Pancreas (tissue), 10 donors: ENCODE data around the gene TEX9. TPM values are rescaled to one million over a fixed set of nuclear protein-coding genes. Genes with fewer than 3 reads are reported as not detected.

Source experiments
- ATAC-seq, 4 donors: fragments of 200-7000 bp; cut with Tn5 transposase; one replicate each; pipeline versions ENCODE4 v1.8.0 to v1.9.1; 2020; ENCODE audit warnings: mild to moderate bottlenecking in 4 of 4, moderate library complexity in 4 of 4
- DNase-seq, 6 donors: peaks; one replicate each; pipeline ENCODE4 v3.0.0-alpha.2; 2020
- FAIRE-seq: peaks from 2 replicates; lab custom pipeline; 2012; peaks lifted over from hg19 to GRCh38; lab: Jason Lieb, UNC
- H3K27ac ChIP-seq, 4 donors: fragments of 200-600 bp; sonication (generic); 1 replicate in 3 of 4; 2 replicates in 1 of 4; pipeline versions ENCODE4 v1.5.0 to v1.8.0; 2020
- H3K27me3 ChIP-seq, 4 donors: fragments of 200-600 bp; one replicate each; pipeline ENCODE4 v1.8.0; 2021
- H3K36me3 ChIP-seq, 3 donors: fragments of 200-600 bp; sonication (generic) in 1 of 3; one replicate each; pipeline versions ENCODE4 v1.5.0 to v1.8.0; 2020 to 2021
- H3K4me1 ChIP-seq, 3 donors: fragments of 200-600 bp; one replicate each; pipeline ENCODE4 v1.8.0; 2021
- H3K4me3 ChIP-seq, 4 donors: fragments of 200-600 bp; sonication (generic) in 2 of 4; one replicate each; pipeline versions ENCODE4 v1.5.0 to v1.8.0; 2020 to 2021
- H3K9me3 ChIP-seq, 4 donors: fragments of 200-600 bp; one replicate each; pipeline ENCODE4 v1.8.0; 2021
- WGBS, 2 donors: extraction: QIAGEN DNeasy Blood & Tissue Kit; methylation state at CpG; one replicate each; pipeline ENCODE4 v1.1.7; 2013; 5-methylcytosine and 5-hydroxymethylcytosine counted together
- intact Hi-C, 3 donors: fragments of 100-400 bp; cut with DNase I; formaldehyde crosslinking; loops; one replicate each; pipeline versions ENCODE4 v1.11.1 to v1.14.2; 2022
- polyA plus RNA-seq, 2 donors: library from polyadenylated mRNA; stranded (reverse); fragments of 200-250 nt; gene quantifications; one replicate each; pipeline ENCODE4 v1.2.3, GENCODE V29; 2013
- total RNA-seq, 6 donors: library from RNA; stranded (reverse); fragmentation: NEBNext Ultra II Directional in 4 of 6; extraction: Animal tissue kit (Norgen Biotek cat#: 25700) in 4 of 6; gene quantifications; one replicate each; pipeline versions ENCODE4 v1.2.1 to v1.2.4, GENCODE V29; 2021 to 2023
- TF ChIP-seq, protein P1 (sequence below), 4 donors: fragments of 200-600 bp; sonication (generic) in 3 of 4; IDR thresholded peaks; one replicate each; pipeline versions ENCODE4 v1.5.0 to v1.8.0; 2021; ENCODE audit warnings: antibody characterized with exemption in 4 of 4
- donor health status: healthy with polysubstance abuse.
- donor health status: DM: no; HTN: no; CAD: no; lungs with moderate emphysema.
- donor health status: DM: no; HTN: no; CAD: no.
- donor health status: control.
- donor health status: control.
- donor health status: Bipolar disorder and iron deficiency.
- donor health status: DM: yes; HTN: yes; CAD: no.
- donor health status: DM: no; HTN: no; CAD: no.
- donor health status: DM: no; HTN: no; CAD: no.
- donor health status: DM: yes; HTN: yes; CAD: no.

The TEX9 gene
- total and polyA plus RNA-seq, 8 donors: 1.6 to 9.3 (median 4.7) TPM

DNA sequence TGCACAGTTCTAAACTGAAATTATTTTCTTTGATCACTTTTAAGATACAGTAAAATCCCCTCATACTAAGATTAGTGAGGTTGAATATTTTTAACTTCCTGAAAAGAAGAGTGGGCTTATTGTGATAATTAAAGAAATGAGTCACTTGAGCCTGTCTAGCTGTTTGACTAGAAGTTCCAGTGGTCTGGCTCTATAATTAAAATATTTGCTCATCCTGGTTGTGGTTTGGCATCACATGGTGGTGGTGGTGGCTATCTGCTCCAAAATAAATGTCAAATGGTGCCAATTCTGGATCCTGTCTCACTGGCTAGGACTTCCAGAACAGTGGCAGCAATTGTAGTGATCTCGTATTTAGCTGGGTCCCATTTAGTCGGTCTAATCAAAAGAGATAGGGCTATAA lies 8.6 kb upstream of the TEX9 start:
- TF ChIP-seq, protein P1, sequence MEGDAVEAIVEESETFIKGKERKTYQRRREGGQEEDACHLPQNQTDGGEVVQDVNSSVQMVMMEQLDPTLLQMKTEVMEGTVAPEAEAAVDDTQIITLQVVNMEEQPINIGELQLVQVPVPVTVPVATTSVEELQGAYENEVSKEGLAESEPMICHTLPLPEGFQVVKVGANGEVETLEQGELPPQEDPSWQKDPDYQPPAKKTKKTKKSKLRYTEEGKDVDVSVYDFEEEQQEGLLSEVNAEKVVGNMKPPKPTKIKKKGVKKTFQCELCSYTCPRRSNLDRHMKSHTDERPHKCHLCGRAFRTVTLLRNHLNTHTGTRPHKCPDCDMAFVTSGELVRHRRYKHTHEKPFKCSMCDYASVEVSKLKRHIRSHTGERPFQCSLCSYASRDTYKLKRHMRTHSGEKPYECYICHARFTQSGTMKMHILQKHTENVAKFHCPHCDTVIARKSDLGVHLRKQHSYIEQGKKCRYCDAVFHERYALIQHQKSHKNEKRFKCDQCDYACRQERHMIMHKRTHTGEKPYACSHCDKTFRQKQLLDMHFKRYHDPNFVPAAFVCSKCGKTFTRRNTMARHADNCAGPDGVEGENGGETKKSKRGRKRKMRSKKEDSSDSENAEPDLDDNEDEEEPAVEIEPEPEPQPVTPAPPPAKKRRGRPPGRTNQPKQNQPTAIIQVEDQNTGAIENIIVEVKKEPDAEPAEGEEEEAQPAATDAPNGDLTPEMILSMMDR (IDR thresholded peaks at IDR 0.05): no peak
- no peak overlapping the region for H3K4me3 ChIP-seq
- no peaks in the 10 kb centered on the region for H3K9me3 ChIP-seq
- H3K27ac ChIP-seq: no peak overlapping the region
- no peak for DNase-seq
- H3K27me3 ChIP-seq: no peaks in the 10 kb centered on the region
- ATAC-seq: no peak
- no peaks in the 10 kb centered on the region for H3K36me3 ChIP-seq
- FAIRE-seq: no peak
- 83 to 85% methylated on average over 2 of the region's 2 CpGs for whole genome bisulfite sequencing, 2 donors
- intact Hi-C loops: no loop called here
- H3K4me1 ChIP-seq: no peaks in the 10 kb centered on the region

GRCh38 chr15:56358604-56359003 lies 6.6 kb upstream of the TEX9 start:
- TF ChIP-seq, protein P1 (IDR thresholded peaks at IDR 0.05): no peak

GRCh38 chr15:56361987-56362386 lies 3.2 kb upstream of the TEX9 start:
- intact Hi-C loops: no loop called here
- ATAC-seq (no peak), DNase-seq (no peak), FAIRE-seq (no peak)
- H3K27ac ChIP-seq: no peak overlapping the region
- H3K4me3 ChIP-seq: no peak overlapping the region
- no peaks in the 10 kb centered on the region for H3K36me3 ChIP-seq
- H3K4me1 ChIP-seq: no peaks in the 10 kb centered on the region
- no peaks in the 10 kb centered on the region for H3K27me3 ChIP-seq
- 78 to 85% methylated on average over 1 of the region's 1 CpG for WGBS, 2 donors
- TF ChIP-seq, protein P1 (IDR thresholded peaks at IDR 0.05): no peak
- no peaks in the 10 kb centered on the region for H3K9me3 ChIP-seq

More at GRCh38 chr15:56358604-56359003, 6.6 kb upstream of the TEX9 start:
- DNase-seq (no peak), FAIRE-seq (no peak), ATAC-seq (no peak)
- Histone ChIP-seq H3K9me3 (no peaks in the 10 kb centered on the region), H3K36me3 (no peaks in the 10 kb centered on the region), H3K27me3 (no peaks in the 10 kb centered on the region), H3K27ac (no peak overlapping the region), H3K4me3 (no peak overlapping the region), H3K4me1 (no peaks in the 10 kb centered on the region)
- intact Hi-C loops: no loop called here
- WGBS, 2 donors: 70 to 72% methylated on average over 7 of the region's 7 CpGs

DNA sequence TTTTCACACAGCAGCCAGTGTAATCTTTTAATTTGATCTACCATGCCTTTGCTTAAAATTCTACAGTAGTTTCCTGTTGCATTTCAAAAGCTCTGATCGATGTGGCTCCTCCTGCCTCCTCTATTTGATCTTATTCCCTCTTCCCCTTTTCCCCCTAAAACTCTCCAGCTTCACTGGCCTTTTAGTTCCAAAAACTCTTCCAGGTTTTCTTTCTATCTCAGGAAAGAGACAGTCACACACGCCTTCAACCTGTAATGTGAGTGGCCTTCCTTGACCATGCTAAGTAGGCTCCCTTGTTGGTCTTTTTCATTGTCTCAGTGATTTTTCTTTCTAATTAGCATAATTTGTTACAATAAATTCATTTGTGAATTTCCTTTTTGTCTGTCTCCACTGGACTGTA lies 985 bp downstream of the TEX9 start:
- 13 to 20% methylated on average over 2 of the region's 2 CpGs for WGBS, 2 donors
- Histone ChIP-seq H3K36me3 (no peaks in the 10 kb centered on the region), H3K4me1 (no peaks in the 10 kb centered on the region), H3K4me3 (peak overlapping the region in 2 of 4 donors; percentile 60 to 65), H3K9me3 (no peaks in the 10 kb centered on the region), H3K27me3 (no peaks in the 10 kb centered on the region), H3K27ac (no peak overlapping the region)
- DNase-seq: no peak
- intact Hi-C loops: no loop called here
- no peak for FAIRE-seq
- peak in 2 of 4 donors; percentile 6 to 14 for ATAC-seq
- TF ChIP-seq, protein P1 (IDR thresholded peaks at IDR 0.05): no peak

DNA sequence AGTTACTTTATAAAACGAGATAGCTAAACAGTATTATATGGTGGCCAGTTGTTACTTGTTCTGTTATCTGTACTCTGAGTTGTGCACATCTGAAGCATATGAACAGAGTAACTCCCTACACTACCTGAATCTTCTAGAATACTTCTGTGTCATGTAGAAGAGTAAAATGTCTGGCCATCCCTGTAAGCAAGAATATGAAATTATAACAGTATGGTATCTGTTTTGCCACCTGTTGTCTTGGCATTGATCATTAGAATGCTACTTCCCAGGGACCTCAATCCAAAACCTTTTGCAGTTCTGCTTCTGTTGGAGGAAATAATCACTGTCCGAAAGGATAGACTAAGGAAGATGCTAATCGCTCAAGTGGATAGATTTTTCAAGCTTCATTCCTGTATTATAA lies 1.9 kb downstream of the TEX9 start:
- Histone ChIP-seq H3K27ac (no peak overlapping the region), H3K27me3 (no peaks in the 10 kb centered on the region), H3K4me1 (no peaks in the 10 kb centered on the region), H3K4me3 (no peak overlapping the region), H3K36me3 (no peaks in the 10 kb centered on the region), H3K9me3 (no peaks in the 10 kb centered on the region)
- ATAC-seq (no peak), DNase-seq (no peak), FAIRE-seq (no peak)
- WGBS, 2 donors: 81 to 92% methylated on average over 3 of the region's 3 CpGs
- TF ChIP-seq, protein P1 (IDR thresholded peaks at IDR 0.05): no peak
- intact Hi-C loops: no loop called here
